Astrocyte (in vitro differentiated cells and primary cell): ENCODE results near the gene SGCA. TPM values are rescaled to one million over a fixed set of nuclear protein-coding genes. Genes with fewer than 3 reads are reported as not detected.

Source experiments
- DNase-seq: peaks from one replicate; pipeline ENCODE4 v3.0.0-alpha.2; 2010; ENCODE audit warnings: low read depth
- FAIRE-seq: peaks from 2 replicates; lab custom pipeline; 2011; peaks lifted over from hg19 to GRCh38; lab: Jason Lieb, UNC
- H2AFZ ChIP-seq: 2 replicates; pipeline ENCODE4 v1.6.0; 2012; ENCODE audit warnings: low read depth, low read length, inconsistent platforms
- H3K27ac ChIP-seq: 2 replicates; pipeline ENCODE4 v1.5.1; 2011; ENCODE audit warnings: low read depth, low read length, inconsistent platforms
- H3K27me3 ChIP-seq: 2 replicates; pipeline ENCODE4 v1.6.0; 2011; ENCODE audit warnings: low read length, inconsistent platforms; ENCODE audit not compliant: insufficient read depth
- H3K36me3 ChIP-seq: 2 replicates; pipeline ENCODE4 v1.5.1; 2011; ENCODE audit warnings: low read length, inconsistent platforms; ENCODE audit not compliant: insufficient read depth
- H3K4me1 ChIP-seq: 2 replicates; pipeline ENCODE4 v1.5.1; 2011; ENCODE audit warnings: low read length, inconsistent platforms; ENCODE audit not compliant: insufficient read depth
- H3K4me2 ChIP-seq: 2 replicates; pipeline ENCODE4 v1.6.0; 2012; ENCODE audit warnings: low read length, inconsistent platforms
- H3K4me3 ChIP-seq: 2 replicates; pipeline ENCODE4 v1.5.1; 2011; ENCODE audit warnings: low read depth, mild to moderate bottlenecking, low read length, inconsistent platforms; ENCODE audit not compliant: insufficient read depth
- H3K79me2 ChIP-seq: 2 replicates; pipeline ENCODE4 v1.6.0; 2012; ENCODE audit warnings: mild to moderate bottlenecking, low read length, inconsistent platforms; ENCODE audit not compliant: insufficient read depth
- H3K9ac ChIP-seq: 2 replicates; pipeline ENCODE4 v1.6.0; 2012; ENCODE audit warnings: mild to moderate bottlenecking, low read length, inconsistent platforms
- H3K9me3 ChIP-seq: 2 replicates; pipeline ENCODE4 v1.5.1; 2012; ENCODE audit warnings: low read depth, mild to moderate bottlenecking, low read length, inconsistent platforms; ENCODE audit not compliant: insufficient read depth
- H4K20me1 ChIP-seq: 2 replicates; pipeline ENCODE4 v1.6.0; 2012; ENCODE audit warnings: low read length, inconsistent platforms; ENCODE audit not compliant: insufficient read depth
- H3K27ac Mint-ChIP-seq: one replicate; pipeline ENCODE4 v1.8.0; 2021; ENCODE audit warnings: mild to moderate bottlenecking, mixed read lengths; ENCODE audit not compliant: unreplicated experiment
- H3K27me3 Mint-ChIP-seq: one replicate; pipeline ENCODE4 v1.8.0; 2021; ENCODE audit warnings: low read depth, mixed read lengths; ENCODE audit not compliant: unreplicated experiment
- H3K36me3 Mint-ChIP-seq: one replicate; pipeline ENCODE4 v1.8.0; 2021; ENCODE audit warnings: low read depth, mixed read lengths; ENCODE audit not compliant: unreplicated experiment
- H3K4me1 Mint-ChIP-seq: one replicate; pipeline ENCODE4 v1.8.0; 2021; ENCODE audit warnings: low read depth, mixed read lengths; ENCODE audit not compliant: unreplicated experiment
- H3K4me3 Mint-ChIP-seq: one replicate; pipeline ENCODE4 v1.8.0; 2021; ENCODE audit warnings: mild to moderate bottlenecking, moderate library complexity, mixed read lengths; ENCODE audit not compliant: unreplicated experiment
- H3K9me3 Mint-ChIP-seq: one replicate; pipeline ENCODE4 v1.8.0; 2021; ENCODE audit warnings: mild to moderate bottlenecking, mixed read lengths; ENCODE audit not compliant: unreplicated experiment
- CTCF ChIP-seq: IDR thresholded peaks from 2 replicates; pipeline ENCODE4 v1.5.1; 2011; ENCODE audit warnings: low read depth, mild to moderate bottlenecking, inconsistent platforms, low read length, moderate library complexity; ENCODE audit not compliant: insufficient read depth
- EZH2 ChIP-seq: IDR thresholded peaks from 2 replicates; pipeline ENCODE4 v1.6.1; 2012; ENCODE audit warnings: mild to moderate bottlenecking, low read length, inconsistent platforms; ENCODE audit not compliant: insufficient read depth
- total RNA-seq: library from RNA; stranded (reverse); gene quantifications from 2 replicates; pipeline ENCODE4 v1.2.1, GENCODE V29; 2021

The SGCA gene
- total RNA-seq, 1 donor from 2014 or later = 0.32 TPM

GRCh38 chr17:50207792-50208567 is 42.2 kb downstream of the SGCA start:
- peak overlapping the region; percentile 96 for H3K9ac ChIP-seq
- no peaks in the 10 kb centered on the region for H3K27me3 Mint-ChIP-seq
- H3K36me3 ChIP-seq = no peaks in the 10 kb centered on the region
- H3K4me1 Mint-ChIP-seq = peaks cover 81% of the 10 kb centered on the region
- H4K20me1 ChIP-seq = no peaks in the 10 kb centered on the region
- no peaks in the 10 kb centered on the region for H3K9me3 ChIP-seq
- H3K4me1 ChIP-seq = peaks cover 93% of the 10 kb centered on the region
- H2AFZ ChIP-seq = no peak overlapping the region
- no peak overlapping the region for H3K4me3 Mint-ChIP-seq
- H3K4me2 ChIP-seq = no peak overlapping the region
- peaks cover 44% of the 10 kb centered on the region for H3K79me2 ChIP-seq
- peak overlapping the region; percentile 100 for H3K27ac Mint-ChIP-seq
- peak overlapping the region; percentile 100 for H3K27ac ChIP-seq
- H3K36me3 Mint-ChIP-seq = no peaks in the 10 kb centered on the region
- FAIRE-seq (no peak), DNase-seq (no peak)
- H3K9me3 Mint-ChIP-seq = no peaks in the 10 kb centered on the region
- H3K27me3 ChIP-seq = no peaks in the 10 kb centered on the region
- H3K4me3 ChIP-seq = no peak overlapping the region
- TF ChIP-seq EZH2 (no peak), CTCF (no peak)

- Mint-ChIP-seq H3K4me3 (peak overlapping the region; percentile 68), H3K4me1 (peaks cover 82% of the 10 kb centered on the region), H3K27ac (peak overlapping the region; percentile 100), H3K27me3 (no peaks in the 10 kb centered on the region), H3K36me3 (peaks cover 1% of the 10 kb centered on the region), H3K9me3 (no peaks in the 10 kb centered on the region)
- peak overlapping the region; percentile 82 for H3K4me2 ChIP-seq
- H3K9ac ChIP-seq = peak overlapping the region; percentile 96
- no peak overlapping the region for H2AFZ ChIP-seq
- TF ChIP-seq EZH2 (no peak), CTCF (no peak)
- H3K27me3 ChIP-seq = no peaks in the 10 kb centered on the region
- DNase-seq = no peak
- no peaks in the 10 kb centered on the region for H3K36me3 ChIP-seq
- peaks cover 88% of the 10 kb centered on the region for H3K4me1 ChIP-seq
- no peak overlapping the region for H3K4me3 ChIP-seq
- FAIRE-seq = no peak
- H3K79me2 ChIP-seq = peaks cover 38% of the 10 kb centered on the region
- no peaks in the 10 kb centered on the region for H4K20me1 ChIP-seq
- H3K9me3 ChIP-seq = no peaks in the 10 kb centered on the region
- peak overlapping the region; percentile 100 for H3K27ac ChIP-seq
Measured at GRCh38 chr17:50208611-50209061, 42.8 kb downstream of the SGCA start.

- H2AFZ ChIP-seq = no peak overlapping the region
- DNase-seq (no peak), FAIRE-seq (peak; percentile 17)
- Mint-ChIP-seq H3K27me3 (no peaks in the 10 kb centered on the region), H3K27ac (peak overlapping the region; percentile 100), H3K4me1 (peaks cover 80% of the 10 kb centered on the region), H3K9me3 (no peaks in the 10 kb centered on the region), H3K36me3 (peaks cover 1% of the 10 kb centered on the region), H3K4me3 (peak overlapping the region; percentile 68)
- H3K9ac ChIP-seq = peak overlapping the region; percentile 96
- H3K9me3 ChIP-seq = no peaks in the 10 kb centered on the region
- H4K20me1 ChIP-seq = no peaks in the 10 kb centered on the region
- TF ChIP-seq CTCF = no peak
- no peak for TF ChIP-seq EZH2
- peaks cover 35% of the 10 kb centered on the region for H3K79me2 ChIP-seq
- peak overlapping the region; percentile 100 for H3K27ac ChIP-seq
- peaks cover 83% of the 10 kb centered on the region for H3K4me1 ChIP-seq
- H3K27me3 ChIP-seq = no peaks in the 10 kb centered on the region
- peak overlapping the region; percentile 82 for H3K4me2 ChIP-seq
- peak overlapping the region; percentile 26 for H3K4me3 ChIP-seq
- no peaks in the 10 kb centered on the region for H3K36me3 ChIP-seq
Measured at GRCh38 chr17:50209133-50209471, 43.3 kb downstream of the SGCA start.
